GOT3 (cell line): ENCODE measurements around the gene LDHB.
"Not testable (repeated sequence)": the region's sequence is repeated elsewhere in the genome, so short reads cannot be mapped to it uniquely, and the experiment has no call there.

Source experiments
- DNase-seq: peaks from one replicate; lab custom pipeline; 2025; ENCODE audit warnings: mixed read lengths; lab: John Stamatoyannopoulos, UW

LDHB gene

DNA sequence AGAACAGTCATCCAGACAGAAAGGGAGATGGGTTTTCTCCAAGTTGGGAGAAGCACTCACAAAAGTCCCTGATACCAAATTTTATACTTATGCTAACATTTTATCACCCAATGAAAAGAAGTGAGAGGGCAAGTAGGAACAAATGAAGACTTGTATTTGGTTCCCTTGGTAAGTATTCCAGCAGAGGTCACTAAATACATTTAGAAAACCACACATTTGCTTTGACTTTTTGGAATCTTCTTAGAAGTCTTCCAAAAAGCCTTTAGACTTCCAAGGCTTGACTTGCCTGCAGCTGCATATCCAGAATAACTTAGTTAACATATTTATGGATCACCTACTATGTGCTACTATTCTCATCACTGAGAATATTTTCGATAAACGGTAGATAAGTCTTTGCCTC, 49.9 kb downstream of the LDHB start:
- DNase-seq, result no peak

DNA sequence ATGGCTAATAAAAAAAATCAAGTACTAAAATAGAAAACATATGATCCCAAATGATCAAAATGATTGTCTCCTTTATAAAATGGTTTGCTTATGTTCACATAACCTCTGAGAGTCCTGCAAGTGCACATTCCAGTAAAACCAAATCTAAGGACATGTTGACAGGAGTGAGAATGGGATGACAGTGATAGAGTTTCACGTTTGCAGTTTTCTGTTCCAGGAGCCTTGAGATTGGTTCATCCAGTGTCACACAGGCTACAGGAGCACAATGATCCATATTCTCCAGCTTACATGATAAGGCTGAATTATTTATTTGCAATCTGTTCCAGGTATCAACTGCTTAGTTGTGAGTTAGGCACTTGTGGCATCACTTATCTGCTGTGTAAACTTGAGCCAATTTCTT, 51.5 kb downstream of the LDHB start:
- DNase-seq, result no peak

DNA sequence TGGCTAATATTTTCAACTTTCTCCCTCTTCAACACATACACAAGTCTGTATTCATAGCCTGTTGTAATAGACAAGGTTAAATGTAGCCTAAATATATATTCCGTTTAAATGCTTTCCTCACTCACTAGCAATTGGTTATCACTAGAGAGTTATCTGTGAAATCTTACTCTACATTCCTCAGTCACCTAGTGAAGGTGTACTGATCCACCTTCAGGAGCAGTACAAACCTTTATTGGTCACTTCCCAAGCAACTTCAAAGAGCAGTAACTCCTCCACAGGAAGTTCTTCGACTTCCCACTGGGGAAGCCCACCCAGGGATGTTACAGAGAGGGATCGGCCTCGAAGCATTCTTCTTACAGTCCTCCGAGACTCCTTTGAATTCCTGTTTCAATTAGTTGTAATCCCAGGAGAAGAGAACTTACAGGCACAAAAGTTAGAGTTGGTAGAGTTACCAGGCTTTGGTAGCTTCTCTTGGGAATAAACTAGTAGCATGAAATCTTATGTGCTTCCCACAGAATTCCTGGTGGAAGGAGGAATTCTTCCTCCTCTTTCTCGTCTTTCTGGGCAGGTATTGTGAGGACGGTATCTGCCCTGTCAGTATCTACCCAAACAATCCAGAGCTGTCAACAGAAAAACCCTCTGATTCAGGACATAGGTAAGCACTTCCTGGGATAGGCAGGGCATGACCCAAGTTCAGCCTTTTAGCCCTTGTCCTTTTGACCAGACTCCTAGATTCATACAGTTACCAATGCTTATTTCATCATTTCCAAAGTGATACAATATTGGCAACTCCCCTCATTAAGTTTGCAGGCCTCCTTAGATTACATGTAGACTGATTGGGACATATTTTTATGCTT, 53.2 kb downstream of the LDHB start, which contains the start of gene GYS2:
GYS2 (minus strand) TSS at position 603 of the 857 bp plus-strand sequence; CDS start at position 348, 255 bp downstream.
- DNase-seq, result no peak

DNA sequence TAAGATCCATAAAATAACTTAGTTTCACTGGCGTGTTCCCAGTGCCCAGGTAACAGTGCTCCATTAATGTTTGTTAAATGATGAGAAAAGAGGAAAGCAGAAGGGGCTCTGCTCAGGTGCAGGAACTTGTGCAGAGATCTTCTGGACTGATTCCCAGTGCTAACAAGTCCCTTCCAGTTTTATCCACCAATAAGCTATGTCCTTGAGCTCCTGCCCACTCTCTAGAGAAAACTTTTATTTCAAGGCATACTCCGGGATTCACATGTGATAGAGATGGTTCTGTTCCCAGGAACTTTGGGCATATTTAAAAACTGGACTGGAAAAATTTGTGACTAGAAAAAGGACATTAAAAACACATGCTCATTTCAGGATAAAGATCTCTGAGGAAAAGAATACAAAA, 54.9 kb downstream of the LDHB start:
- no peak for DNase-seq

DNA sequence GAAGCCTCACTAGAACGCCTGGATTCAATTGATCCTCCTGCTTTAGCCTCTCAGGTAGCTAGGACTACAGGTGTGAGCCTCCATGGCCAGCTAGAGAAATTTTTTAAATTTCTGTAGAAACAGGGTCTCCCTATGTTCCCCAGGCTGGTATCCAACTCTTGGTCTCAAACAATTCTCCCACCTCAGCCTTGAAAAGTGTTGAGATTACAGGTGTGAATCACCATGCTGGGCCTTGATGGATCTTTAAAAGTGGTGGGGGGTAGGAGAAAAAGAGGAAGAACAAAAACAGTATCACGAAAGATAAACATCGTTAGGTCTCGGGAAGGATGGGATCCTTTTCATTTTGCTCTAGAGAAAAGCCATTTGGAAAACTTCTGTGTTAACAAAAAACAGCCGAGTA, 57.4 kb downstream of the LDHB start:
- no peak for DNase-seq

DNA sequence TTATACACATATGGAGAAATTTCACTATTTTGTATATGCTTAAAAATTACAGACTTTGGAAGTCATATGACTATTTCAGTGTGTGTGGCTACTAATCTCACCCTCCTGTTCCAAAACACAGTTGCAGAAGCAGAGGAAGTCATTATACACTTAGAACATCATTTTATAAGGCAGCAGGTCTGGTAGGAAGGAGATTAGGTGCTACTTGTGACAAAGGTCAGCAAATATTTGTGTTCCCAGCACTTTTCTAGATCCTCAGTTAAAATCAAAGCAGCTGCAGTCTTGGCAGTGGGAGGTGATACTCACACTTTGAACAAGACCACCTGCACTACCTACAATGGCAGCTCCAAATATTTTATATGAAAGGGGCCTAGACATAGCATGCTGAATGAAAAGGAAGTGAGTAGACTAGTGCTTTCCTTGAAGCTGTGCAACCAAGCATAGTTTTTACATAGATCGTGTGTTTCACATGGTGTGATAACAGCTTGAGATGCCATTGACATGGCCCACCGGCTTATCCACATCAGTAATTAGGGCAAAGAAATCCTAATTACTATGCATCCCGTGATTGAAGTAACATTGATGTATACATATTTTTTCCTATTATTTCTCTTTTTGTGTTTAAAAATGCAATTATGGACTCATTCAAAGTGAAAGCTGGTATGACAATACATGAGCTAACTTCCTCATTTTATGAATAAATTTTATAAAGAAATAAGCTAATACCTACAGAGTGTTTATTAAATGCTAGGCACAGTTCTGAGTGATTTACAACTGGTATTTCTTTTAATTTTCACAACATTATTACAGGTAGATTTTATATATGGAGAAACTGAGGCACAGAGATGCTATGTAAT, 58.3 kb downstream of the LDHB start:
- no peak for DNase-seq

DNA sequence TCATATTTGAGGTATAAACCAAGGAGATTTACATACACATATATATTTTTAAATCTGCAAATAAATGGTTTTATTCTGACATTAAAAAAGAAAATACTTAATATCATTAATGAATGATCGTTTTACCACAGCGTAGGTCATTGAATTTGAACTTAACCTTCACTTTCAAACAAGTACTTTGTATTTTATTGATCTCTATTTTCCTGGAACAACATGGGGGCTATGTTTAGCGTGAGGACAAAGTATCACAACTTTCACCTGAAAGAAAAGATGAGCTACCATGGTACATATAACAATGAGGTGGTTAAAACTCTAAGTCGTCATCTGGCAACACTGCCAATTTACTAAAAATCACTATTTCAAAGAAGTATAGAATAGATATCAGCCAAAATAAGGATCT, 59.0 kb downstream of the LDHB start:
- no peak for DNase-seq

DNA sequence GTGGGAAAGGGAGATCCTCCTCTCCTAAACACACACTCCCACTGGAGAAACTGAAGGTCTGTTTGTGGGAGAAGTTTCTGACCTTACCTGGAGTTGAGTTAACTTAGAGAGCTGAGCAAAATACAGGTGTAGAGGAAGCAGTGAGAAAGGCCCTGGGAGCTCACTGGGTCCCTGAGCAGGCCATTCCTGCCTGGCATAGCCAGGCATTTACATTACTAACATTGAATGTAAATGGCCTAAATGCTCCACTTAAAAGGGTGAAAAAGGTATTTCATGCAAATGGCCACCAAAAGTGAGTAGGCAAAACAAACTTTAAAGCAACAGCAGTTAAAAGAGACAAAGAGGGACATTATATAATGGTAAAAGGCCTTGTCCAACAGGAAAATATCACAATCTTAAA, 62.3 kb downstream of the LDHB start:
- not testable (repeated sequence) for DNase-seq

DNA sequence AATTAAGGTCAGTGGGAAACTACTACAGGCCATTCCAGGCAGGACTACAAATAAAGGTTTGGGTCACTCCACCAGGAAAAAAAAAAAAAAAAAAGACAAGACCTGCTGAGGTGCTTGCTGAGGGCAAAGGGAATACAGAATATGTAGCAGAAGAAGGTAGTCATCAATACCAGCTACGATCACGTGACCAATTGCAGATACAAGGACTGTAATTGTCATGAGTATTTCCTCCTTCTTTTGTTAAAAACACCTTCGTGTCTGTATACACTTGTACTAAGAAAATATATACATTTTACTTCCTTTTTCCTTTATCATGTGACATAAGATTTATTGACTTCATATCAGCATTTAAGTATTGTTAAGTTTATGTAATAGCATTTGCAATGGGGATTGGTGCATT, 72.2 kb downstream of the LDHB start:
- no peak for DNase-seq
